ENCODE data around the gene YY1. TPM values are rescaled to one million over a fixed set of nuclear protein-coding genes. Genes with fewer than 3 reads are reported as not detected.
A peak's percentile ranks its signal among the peaks of the same experiment; 100 is the strongest.

YY1 gene
- polyA plus RNA-seq, 12 donors: 61.9 to 97.5 (median 82.3) TPM

- peak; percentile 87 for DNase-seq
Observed at GRCh38 chr14:100239840-100240667, 1.1 kb downstream of the YY1 start.

GRCh38 chr14:100240668-100241032 lies 1.7 kb downstream of the YY1 start:
- DNase-seq: no peak

- DNase-seq: no peak
Observed at GRCh38 chr14:100241279-100241678, 2.3 kb downstream of the YY1 start.

- DNase-seq: no peak
Observed at GRCh38 chr14:100243020-100243419, 4.1 kb downstream of the YY1 start.

- DNase-seq: no peak
Observed at GRCh38 chr14:100246809-100247428, 8.0 kb downstream of the YY1 start.

- DNase-seq: no peak
Observed at GRCh38 chr14:100250732-100251465, 12.0 kb downstream of the YY1 start.

- DNase-seq: no peak
Observed at GRCh38 chr14:100252684-100253083, 13.7 kb downstream of the YY1 start.

- DNase-seq: no peak
Observed at GRCh38 chr14:100256339-100256895, 17.5 kb downstream of the YY1 start.

GRCh38 chr14:100261621-100262020 lies 22.7 kb downstream of the YY1 start:
- no peak for DNase-seq

GRCh38 chr14:100262545-100262944 lies 23.6 kb downstream of the YY1 start:
- no peak for DNase-seq

GRCh38 chr14:100263141-100263540 lies 24.2 kb downstream of the YY1 start:
- DNase-seq: no peak

GRCh38 chr14:100267990-100268389 lies 29.0 kb downstream of the YY1 start:
- DNase-seq: no peak

GRCh38 chr14:100268591-100269207 lies 29.8 kb downstream of the YY1 start:
- DNase-seq: no peak

GRCh38 chr14:100271247-100271939 lies 32.4 kb downstream of the YY1 start:
- DNase-seq: no peak

GRCh38 chr14:100274250-100274649 lies 35.3 kb downstream of the YY1 start:
- no peak for DNase-seq

- DNase-seq: no peak
Observed at GRCh38 chr14:100275214-100275613, 36.3 kb downstream of the YY1 start.

- no peak for DNase-seq
Observed at GRCh38 chr14:100278702-100279101, 39.8 kb downstream of the YY1 start.

- DNase-seq: no peak
Observed at GRCh38 chr14:100279133-100279532, 40.2 kb downstream of the YY1 start.

GRCh38 chr14:100279563-100279962 lies 40.6 kb downstream of the YY1 start:
- no peak for DNase-seq

- DNase-seq: no peak
Observed at GRCh38 chr14:100281286-100282082, 42.5 kb downstream of the YY1 start.

GRCh38 chr14:100282083-100282350 lies 43.1 kb downstream of the YY1 start:
- no peak for DNase-seq
